ENCODE data around the gene KIF21B.

KIF21B gene

GRCh38 chr1:200960236-200960947 lies 63.1 kb downstream of the KIF21B start:
- no peaks in the 10 kb centered on the region for H3K9me2 ChIP-seq (ENCODE audit: low read depth, low read length)
- H3F3A ChIP-seq (ENCODE audit: insufficient read depth, low read length), result no peaks in the 10 kb centered on the region
- no peaks in the 10 kb centered on the region for H3K36me3 ChIP-seq (ENCODE audit: insufficient read depth, low read length)
- TF ChIP-seq EZH2 (IDR thresholded peaks at IDR 0.05; ENCODE audit: borderline replicate concordance, low read length), result no peak
- no peak for TF ChIP-seq CTCF (IDR thresholded peaks at IDR 0.05; ENCODE audit: low read length)
- no peak overlapping the region for H3K9ac ChIP-seq (ENCODE audit: low read length)
- H3K4me3 ChIP-seq (ENCODE audit: low read depth, low read length, poor library complexity, severe bottlenecking), result no peak overlapping the region
- H3K4me1 ChIP-seq (ENCODE audit: insufficient read depth, low read length, severe bottlenecking), result no peaks in the 10 kb centered on the region
- no peak overlapping the region for H3K4me2 ChIP-seq (ENCODE audit: low read length)
- no peaks in the 10 kb centered on the region for H3K9me3 ChIP-seq (ENCODE audit: low read length)
- H2AFZ ChIP-seq (ENCODE audit: low read length), result no peak overlapping the region
- no peaks in the 10 kb centered on the region for H3K27me3 ChIP-seq (ENCODE audit: insufficient read depth, low read length)
- H4K20me1 ChIP-seq (ENCODE audit: insufficient read depth, low read length), result no peaks in the 10 kb centered on the region
- no peak overlapping the region for H3K27ac ChIP-seq (ENCODE audit: low read depth, low read length, poor library complexity, severe bottlenecking)
- no peaks in the 10 kb centered on the region for H3K79me2 ChIP-seq (ENCODE audit: insufficient read depth, low read length)

- Histone ChIP-seq H3K9me2 (ENCODE audit: low read depth, low read length) (no peaks in the 10 kb centered on the region), H3K9me3 (ENCODE audit: low read length) (no peaks in the 10 kb centered on the region), H3K4me3 (ENCODE audit: low read depth, low read length, poor library complexity, severe bottlenecking) (no peak overlapping the region), H3K27ac (ENCODE audit: low read depth, low read length, poor library complexity, severe bottlenecking) (no peak overlapping the region), H3F3A (ENCODE audit: insufficient read depth, low read length) (no peaks in the 10 kb centered on the region), H3K4me1 (ENCODE audit: insufficient read depth, low read length, severe bottlenecking) (peaks cover 2% of the 10 kb centered on the region), H3K9ac (ENCODE audit: low read length) (no peak overlapping the region), H3K36me3 (ENCODE audit: insufficient read depth, low read length) (no peaks in the 10 kb centered on the region), H3K27me3 (ENCODE audit: insufficient read depth, low read length) (no peaks in the 10 kb centered on the region), H4K20me1 (ENCODE audit: insufficient read depth, low read length) (no peaks in the 10 kb centered on the region), H3K79me2 (ENCODE audit: insufficient read depth, low read length) (no peaks in the 10 kb centered on the region), H3K4me2 (ENCODE audit: low read length) (no peak overlapping the region), H2AFZ (ENCODE audit: low read length) (no peak overlapping the region)
- TF ChIP-seq CTCF (IDR thresholded peaks at IDR 0.05; ENCODE audit: low read length) (no peak), EZH2 (IDR thresholded peaks at IDR 0.05; ENCODE audit: borderline replicate concordance, low read length) (no peak)
These were observed 64.0 kb downstream of the KIF21B start for GRCh38 chr1:200959411-200959921.

GRCh38 chr1:200958597-200958996 lies 64.9 kb downstream of the KIF21B start:
- Histone ChIP-seq H3K27me3 (ENCODE audit: insufficient read depth, low read length) (no peaks in the 10 kb centered on the region), H3K9ac (ENCODE audit: low read length) (no peak overlapping the region), H3K36me3 (ENCODE audit: insufficient read depth, low read length) (no peaks in the 10 kb centered on the region), H3K9me3 (ENCODE audit: low read length) (no peaks in the 10 kb centered on the region), H3K4me3 (ENCODE audit: low read depth, low read length, poor library complexity, severe bottlenecking) (no peak overlapping the region), H3K9me2 (ENCODE audit: low read depth, low read length) (no peaks in the 10 kb centered on the region), H3K4me1 (ENCODE audit: insufficient read depth, low read length, severe bottlenecking) (peaks cover 3% of the 10 kb centered on the region), H2AFZ (ENCODE audit: low read length) (no peak overlapping the region), H3K27ac (ENCODE audit: low read depth, low read length, poor library complexity, severe bottlenecking) (no peak overlapping the region), H3K79me2 (ENCODE audit: insufficient read depth, low read length) (no peaks in the 10 kb centered on the region), H3K4me2 (ENCODE audit: low read length) (no peak overlapping the region), H4K20me1 (ENCODE audit: insufficient read depth, low read length) (no peaks in the 10 kb centered on the region), H3F3A (ENCODE audit: insufficient read depth, low read length) (no peaks in the 10 kb centered on the region)
- TF ChIP-seq EZH2 (IDR thresholded peaks at IDR 0.05; ENCODE audit: borderline replicate concordance, low read length) (no peak), CTCF (IDR thresholded peaks at IDR 0.05; ENCODE audit: low read length) (no peak)

Measured in OCI-LY1 (cell line).